GM18499 (cell line): Measurements from ENCODE around the gene OSBP2.
"Not testable (repeated sequence)": the region's sequence is repeated elsewhere in the genome, so short reads cannot be mapped to it uniquely, and the experiment has no call there.

Experiments
- ATAC-seq: cut with Tn5 transposase; IDR thresholded peaks from one replicate; pipeline ENCODE4 v1.9.1; 2021; ENCODE audit warnings: moderate number of reproducible peaks; ENCODE audit not compliant: insufficient read depth, unreplicated experiment

Gene OSBP2

DNA sequence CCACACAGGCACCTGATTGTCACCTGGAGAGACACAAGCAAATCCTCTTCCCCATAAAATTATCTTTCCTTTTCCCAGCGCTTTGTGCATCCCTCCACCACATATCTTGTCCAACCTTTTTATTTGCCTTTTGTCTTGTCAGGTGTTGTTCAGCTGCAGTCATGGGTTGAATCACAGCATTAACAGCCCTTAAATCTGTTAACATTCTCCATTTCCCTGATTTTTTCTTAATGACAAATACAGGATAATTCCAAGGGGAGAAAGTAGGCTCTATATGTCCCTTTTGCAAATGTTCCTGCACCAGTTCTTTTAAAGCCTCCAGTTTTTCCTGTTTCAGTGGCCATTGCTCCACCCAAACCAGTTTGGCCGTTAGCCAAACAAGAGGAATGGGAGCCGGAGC lies 18.1 kb upstream of the OSBP2 start:
- not testable (repeated sequence) for ATAC-seq

- ATAC-seq: not testable (repeated sequence)
Observed at GRCh38 chr22:30679895-30680690, 14.6 kb upstream of the OSBP2 start.

GRCh38 chr22:30680991-30681770 lies 13.5 kb upstream of the OSBP2 start:
- ATAC-seq: no peak

- ATAC-seq: no peak
Observed at GRCh38 chr22:30681831-30682230, 12.8 kb upstream of the OSBP2 start.

- ATAC-seq: no peak
Observed at GRCh38 chr22:30685178-30685577, 9.5 kb upstream of the OSBP2 start.

DNA sequence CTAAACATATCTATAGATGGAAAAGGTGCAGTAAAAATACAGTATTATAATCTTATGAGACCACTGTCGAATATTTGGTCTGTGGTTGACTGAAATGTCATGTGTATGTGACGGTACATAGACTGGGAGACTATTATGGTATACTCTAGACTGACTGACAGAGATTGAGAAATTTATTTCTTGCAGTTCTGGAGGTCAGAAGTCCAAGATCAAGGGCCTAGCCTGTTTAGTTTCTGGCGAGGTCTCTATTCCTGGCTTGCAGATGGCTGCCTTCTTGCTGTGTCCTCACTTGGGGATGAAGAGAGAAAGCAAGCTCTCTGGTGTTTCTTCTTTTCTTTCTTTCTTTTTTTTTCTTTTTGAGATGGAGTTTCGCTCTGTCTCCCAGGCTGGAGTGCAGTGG lies 7.3 kb upstream of the OSBP2 start:
- no peak for ATAC-seq

DNA sequence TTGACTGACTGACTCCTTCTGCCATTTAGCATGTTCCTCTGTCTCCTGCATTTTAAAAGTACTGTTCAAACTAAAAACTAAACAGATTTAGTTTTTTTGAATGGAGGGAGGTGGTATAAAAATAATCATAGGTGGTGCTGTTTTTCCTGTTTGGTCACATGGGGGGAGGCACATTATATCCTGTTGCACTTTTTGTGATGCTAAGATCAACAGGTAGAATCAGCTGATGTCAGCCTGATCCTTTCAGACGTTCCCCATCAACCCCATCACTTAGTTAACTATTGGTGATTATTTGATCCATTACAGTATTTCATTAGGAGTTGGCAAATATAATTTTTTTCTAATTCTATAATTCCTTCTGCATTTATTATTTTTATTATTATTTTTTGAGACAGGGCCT lies 5.1 kb upstream of the OSBP2 start:
- no peak for ATAC-seq

GRCh38 chr22:30691204-30691603 lies 3.5 kb upstream of the OSBP2 start:
- ATAC-seq: no peak

- no peak for ATAC-seq
Observed at GRCh38 chr22:30694171-30694639, 469 bp upstream of the OSBP2 start.

- ATAC-seq: no peak
Observed at GRCh38 chr22:30695351-30695851, 727 bp downstream of the OSBP2 start.

DNA sequence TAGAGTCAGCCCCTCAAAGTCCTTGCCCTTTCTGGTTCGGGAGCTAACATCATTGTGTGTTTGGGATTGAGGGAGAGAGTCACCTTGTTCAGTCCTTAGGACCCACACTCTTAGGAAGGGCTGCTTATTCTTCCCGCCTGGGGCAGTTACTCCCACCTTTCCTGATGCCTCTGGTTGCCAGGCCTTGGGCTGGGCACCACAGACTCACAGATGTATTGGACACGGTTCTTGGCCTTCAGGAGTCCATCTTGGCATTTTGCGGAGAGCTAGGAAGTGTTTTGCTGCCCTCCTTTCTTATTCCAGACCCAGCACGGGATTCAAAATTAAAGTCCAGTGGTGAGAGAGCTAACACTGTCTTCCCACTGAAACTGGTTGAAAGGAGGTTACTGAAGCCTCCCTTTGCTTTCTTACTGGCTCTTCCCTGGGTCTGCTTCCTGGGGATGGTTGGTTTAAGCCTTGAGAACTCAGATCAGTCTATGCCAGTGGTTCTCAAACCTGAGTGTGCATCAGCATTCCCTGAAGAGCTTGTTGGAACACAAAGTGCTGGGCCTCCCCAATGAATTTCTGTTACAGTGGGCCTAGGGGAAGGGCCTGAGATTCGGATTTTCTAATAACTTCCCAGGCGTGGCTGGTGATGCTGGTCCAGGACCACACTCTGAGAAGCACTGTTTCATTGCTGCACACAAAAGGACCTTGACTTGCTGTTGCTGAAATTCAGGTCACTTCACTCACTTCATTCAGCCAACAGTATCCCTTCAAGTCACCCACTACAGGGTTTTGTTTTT lies 1.4 kb downstream of the OSBP2 start:
- ATAC-seq: no peak

- no peak for ATAC-seq
Observed at GRCh38 chr22:30697975-30698374, 3.3 kb downstream of the OSBP2 start.

GRCh38 chr22:30701872-30702271 lies 7.2 kb downstream of the OSBP2 start:
- no peak for ATAC-seq

DNA sequence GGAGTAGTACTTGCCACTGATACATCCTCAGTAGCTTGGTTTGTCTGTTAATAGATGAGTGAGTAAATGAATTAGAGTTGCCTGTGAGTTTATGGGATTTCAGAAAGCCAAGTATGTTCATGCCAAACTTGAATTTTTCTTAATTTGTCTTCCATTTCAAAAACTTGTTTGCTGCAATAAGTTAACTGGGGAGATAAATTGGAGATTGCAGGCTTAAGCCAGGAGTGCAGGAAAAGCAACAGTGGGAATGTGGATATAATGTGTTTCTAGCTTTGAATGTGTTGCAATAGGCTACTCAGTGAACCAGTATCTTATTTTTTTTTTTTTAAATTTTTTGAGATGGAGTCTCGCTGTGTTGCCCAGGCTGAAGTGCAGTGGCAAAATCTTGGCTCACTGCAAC lies 8.2 kb downstream of the OSBP2 start:
- ATAC-seq: no peak

DNA sequence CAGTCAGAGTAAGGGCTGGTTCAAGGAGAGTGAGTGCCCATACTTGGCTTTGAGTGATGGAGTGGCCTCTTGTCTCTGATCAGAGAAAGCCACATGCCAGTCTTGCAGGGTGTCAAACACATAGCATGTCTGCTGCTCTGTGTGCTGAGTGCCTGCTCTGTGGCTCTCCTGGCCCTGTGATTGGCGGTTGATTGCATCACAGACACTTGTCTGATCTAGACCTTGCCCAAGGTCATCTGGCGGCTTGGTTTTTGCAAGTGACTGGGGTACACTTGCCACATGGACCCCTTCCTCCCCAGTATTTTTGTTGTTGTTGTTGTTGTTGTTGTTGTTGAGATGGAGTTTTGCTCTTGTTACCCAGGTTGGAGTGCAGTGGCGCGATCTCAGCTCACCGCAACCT lies 10.3 kb downstream of the OSBP2 start:
- ATAC-seq: no peak

DNA sequence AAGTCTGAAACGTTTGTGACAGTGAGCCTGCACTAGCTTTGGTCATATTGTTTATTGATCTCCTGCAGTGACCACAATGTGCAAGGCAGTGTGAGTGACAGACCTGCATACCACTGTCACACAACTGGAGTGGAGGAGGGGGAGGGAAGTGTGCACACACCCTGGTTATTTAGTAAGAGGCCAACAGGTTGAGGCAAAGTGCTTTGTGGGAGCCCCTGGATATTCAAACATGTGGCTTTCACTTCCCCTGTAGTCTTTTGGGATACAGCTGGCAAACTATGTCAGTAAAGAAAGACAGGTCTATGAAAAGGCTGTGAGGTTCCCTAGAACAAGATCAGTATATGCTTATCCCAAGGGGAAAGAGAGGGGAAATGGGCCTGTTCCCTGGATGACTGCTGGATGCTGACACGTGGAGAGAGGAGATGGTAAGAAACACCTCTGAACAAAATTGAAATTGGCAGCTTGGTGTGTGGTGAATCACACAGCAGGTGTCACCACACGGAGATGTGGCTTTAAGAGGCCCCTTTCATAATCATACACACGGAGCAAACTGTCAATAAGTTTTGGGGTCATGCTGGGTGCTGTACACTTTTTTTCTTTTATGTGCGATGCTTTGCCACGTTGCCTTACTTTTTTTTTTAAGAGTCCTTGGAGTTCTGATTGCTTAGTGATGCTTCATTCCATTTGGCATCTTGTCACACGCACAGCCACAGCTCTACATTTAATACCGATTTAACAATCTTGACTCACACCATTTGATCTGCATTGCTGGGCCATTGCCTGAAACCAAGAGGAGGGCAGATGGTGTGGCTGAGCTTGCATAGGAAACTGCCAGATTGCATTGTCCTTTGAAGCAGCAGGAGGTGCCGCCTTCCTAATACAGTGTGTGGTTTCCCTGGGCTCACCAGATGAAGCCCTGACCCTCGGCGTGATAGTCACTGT lies 11.3 kb downstream of the OSBP2 start:
- ATAC-seq: peak; percentile 72

- not testable (repeated sequence) for ATAC-seq
Observed at GRCh38 chr22:30709980-30710379, 15.3 kb downstream of the OSBP2 start.

- ATAC-seq: no peak
Observed at GRCh38 chr22:30712094-30712493, 17.4 kb downstream of the OSBP2 start.

DNA sequence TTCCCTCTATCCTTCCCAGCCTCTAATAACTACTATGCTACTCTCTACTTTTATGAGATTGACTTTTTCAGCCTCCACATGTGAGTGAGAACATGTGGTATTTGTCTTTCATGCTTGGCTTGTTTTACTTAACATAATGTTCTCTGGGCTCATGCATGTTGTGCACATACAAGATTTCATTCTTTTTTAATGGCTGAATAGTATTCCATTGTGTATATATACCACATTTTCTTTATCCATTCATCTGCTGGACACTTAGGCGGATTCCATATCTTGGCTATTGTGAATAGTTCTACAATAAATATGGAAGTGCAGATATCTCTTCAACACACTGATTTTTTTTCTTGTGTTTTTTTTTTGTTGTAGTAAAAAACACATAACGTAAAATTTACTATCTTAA lies 19.4 kb downstream of the OSBP2 start:
- no peak for ATAC-seq
